Dermis blood vessel endothelial cell (primary cell): ENCODE data around the gene KRT222. TPM values are rescaled to one million over a fixed set of nuclear protein-coding genes. Genes with fewer than 3 reads are reported as not detected.

ENCODE experiments used
- DNase-seq: peaks from one replicate; pipeline ENCODE4 v3.0.0; 2010
- total RNA-seq: library from RNA; depleted of rRNA; stranded (reverse); fragments of >200 nt; gene quantifications from 2 replicates; pipeline ENCODE4 v1.2.3, GENCODE V29; 2014

The KRT222 gene
- total RNA-seq, 1 donor from 2014 or later, result 0.34 TPM

DNA sequence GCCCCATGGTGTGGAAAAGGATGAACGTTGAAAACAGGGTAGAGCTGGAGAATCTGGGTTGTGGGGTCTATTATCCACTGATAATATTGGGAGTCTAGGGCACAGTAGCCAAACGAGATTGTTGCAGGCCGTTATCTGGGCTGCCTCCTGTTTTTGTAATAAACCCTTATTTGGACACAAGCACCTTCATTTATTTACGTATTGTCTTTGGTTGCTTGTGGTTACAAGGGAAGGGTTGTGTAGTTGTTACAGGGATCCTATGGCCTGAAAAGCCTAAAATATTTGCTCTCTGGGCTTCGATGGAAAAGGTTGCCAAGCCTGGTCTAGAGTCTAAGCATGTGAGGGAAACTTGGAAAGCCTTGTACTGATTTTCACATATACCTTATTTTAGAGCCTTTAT, 13.0 kb downstream of the KRT222 start:
- no peak for DNase-seq

DNA sequence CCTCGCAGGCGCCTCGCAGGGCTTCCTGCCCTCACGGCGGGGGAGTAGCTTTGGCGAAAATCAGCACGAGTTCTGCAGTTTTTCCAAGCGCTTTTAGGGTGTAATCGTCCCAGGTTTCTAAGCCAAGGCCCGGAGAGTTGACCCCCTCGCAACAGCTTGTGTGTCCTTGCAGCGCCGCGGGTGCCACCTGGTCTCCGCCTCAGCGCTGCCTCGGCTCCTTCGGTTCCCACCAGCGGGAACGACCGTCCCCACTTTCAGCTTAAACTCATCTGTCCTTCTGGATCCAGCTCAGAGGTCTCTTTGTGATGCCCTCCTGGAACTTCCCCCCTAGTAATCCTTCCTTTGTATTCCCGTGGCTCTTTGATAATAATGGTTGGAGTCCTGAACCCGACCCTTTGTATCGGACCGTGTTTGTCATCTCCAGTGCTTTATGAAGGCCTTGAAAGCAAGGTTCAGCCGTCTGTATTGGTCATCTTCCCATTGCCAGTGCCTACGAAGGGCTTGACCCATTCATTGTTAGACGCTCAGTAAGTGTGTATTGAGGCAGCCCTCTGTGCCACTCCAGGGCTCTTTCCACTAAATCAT, 16.5 kb downstream of the KRT222 start:
- peak; percentile 46 for DNase-seq

DNA sequence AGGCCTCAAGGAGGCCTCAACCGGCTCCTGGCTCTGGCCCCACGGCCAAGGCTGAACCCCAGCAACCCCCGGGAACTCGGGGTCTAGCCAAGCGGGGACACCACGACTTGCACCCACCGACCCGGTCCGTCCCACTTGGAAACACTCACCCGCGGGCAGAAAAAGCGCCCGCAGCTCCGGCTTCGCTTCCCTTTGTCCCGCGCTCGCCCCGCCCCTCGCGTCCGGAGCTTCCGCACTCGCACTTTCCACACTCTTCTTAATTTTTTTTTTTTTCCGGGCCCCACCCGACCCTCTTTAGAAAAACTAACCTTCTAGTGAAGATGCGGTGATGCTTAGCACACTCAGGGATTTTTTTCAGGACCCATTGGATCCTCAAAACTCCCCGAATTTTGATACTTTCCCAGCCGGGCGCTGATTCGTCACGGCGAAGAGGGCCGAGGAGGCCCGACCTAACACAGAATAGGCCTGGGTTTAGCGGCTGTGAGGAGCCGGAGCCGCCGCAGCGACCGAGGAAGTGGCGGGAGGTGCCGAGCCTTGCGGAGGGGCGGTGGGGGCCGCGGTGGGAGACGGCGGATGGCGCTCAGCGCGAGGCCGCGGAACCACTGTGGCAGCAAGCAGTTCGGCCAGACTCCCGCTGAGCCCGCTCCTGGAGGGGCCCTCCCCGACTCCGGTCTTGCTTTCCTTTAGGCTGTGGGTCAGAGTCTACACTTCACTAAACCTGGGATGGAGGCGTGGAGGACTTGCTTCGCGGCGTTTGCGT, 17.2 kb downstream of the KRT222 start, which contains the start of gene SMARCE1:
TSS of gene SMARCE1 (minus strand) at position 195 of the 760 bp plus-strand sequence. CDS start 2,016 bp downstream, outside the sequence.
- DNase-seq, result peak; percentile 82

DNA sequence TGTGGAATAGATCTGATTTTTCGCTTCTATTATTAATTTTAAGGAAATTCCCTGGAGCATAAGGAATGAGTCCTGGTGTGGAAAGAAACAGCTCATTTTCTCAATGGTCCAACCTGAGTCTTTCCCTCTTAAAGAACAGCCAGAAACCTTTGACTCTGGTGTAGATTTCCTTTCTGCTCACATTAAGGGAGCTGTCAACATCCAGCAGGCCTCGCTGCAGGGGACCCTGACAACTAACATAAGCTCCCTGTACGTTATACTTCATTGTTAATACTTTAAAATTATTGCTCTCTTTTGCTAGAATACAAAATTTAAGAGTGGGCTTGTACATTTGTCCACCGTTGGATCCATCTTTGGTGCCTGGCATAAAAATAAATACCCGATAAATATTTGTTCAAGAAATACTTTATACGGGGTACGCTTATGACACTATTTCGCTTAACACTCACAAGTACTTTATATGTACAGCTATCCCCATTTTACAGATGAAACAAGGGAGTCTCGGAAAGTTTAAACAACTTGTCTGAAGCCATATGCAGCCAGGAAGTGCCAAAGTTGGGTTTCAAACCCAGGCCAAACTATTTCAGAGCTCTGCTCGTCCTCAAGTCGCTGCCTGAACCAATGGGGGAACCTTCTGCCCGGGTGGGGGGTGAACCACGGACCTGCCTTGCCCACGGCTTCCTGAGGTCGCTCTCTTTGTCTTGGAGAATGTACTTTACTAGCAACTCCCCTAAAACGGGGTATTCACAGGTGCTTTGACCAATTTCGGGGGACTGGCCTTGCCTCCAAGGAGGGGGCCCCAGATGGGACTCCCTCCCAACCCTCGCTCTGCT, 18.0 kb downstream of the KRT222 start:
- peak; percentile 68 for DNase-seq

DNA sequence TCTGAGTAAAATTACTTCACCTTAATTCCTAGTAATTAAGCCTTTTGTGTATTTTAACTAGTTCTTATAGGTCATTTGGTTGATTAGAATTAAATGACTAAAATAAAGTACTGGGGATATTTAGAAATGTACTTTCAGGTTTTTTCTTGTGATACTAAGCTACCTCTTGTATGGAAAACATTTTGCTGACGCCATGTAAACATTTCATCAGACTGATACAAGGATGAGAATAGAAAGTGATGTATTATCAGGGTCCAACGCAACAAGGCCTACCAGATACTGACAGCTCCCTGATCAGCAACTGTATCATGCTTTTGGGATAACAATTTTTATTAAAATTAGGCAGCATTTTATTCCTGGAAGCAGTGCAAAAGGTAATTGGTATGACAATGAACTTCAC, 19.0 kb downstream of the KRT222 start:
- DNase-seq, result no peak

DNA sequence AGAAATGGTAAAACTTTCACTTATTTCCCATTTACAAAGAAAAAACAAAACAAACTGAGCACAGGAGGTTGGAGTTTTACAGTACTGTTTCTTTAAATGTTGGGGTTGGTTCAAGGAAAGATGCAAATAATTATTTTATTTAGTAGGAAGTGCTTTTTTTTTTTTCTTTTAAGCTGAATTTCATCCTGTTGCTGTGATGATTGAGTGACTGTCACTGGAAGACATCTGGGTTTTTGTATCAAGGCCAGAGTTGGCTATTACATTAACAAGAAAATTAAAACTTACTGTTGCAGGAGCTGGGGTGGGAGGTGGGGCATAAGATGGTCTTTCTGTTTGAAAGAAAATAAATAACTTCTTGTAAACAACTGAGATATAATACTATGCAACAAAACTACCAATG, 19.7 kb downstream of the KRT222 start:
- DNase-seq, result no peak

DNA sequence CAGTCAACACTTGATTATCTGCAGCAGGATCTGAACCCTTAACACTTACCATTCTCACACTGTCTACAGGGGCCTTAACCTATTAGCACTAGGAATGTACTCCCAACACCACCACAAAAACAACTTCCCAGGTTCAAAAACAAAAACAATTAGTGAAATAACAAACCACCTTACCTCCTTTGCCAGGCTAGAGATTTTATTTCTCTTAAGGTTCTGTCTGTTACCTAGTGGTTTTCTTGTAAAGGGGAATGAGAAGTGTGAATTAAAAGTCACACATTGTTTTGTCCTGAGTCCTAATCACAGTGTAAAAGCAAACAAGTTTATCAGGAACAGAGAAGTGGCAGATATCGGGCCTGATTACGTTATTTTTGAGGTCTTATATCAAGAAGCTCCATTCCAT, 27.0 kb downstream of the KRT222 start:
- no peak for DNase-seq

DNA sequence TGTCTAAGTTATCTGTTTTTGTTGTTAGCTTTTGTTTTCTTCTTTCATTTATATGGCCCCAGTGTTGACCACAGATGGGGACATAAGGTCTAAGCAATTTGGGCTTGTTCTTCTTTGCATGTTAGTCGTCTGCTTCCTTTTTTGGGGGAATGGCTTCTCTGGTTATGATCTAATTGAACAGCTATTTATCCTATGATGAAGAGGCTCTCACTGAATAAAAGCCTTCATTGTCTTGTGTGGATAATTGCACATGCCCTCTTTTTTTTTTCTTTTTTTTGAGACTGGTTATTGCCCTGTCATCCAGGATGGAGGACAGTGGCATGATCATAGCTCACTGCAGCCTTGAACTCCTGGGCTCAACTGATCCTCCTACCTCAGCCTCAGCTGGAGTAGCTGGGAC, 31.1 kb downstream of the KRT222 start:
- no peak for DNase-seq

DNA sequence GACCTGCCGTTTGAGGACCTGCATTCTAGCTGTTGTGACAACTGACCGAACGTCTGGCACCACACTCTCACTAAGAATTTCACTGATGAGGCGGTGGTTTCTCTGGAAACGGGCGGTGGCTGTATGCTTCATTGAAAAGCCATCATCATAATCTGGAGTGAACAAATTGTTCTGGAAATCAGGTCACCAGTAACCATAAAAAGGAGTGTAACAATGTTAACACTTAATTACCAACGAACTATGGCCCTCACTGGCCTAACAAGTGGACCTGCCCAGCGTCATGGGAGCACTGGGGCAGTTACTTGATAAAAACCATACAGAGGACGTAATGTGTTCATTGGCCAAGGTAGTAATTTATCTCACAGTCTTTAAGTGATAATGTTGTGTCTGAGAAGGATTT, 32.8 kb downstream of the KRT222 start:
- DNase-seq, result no peak

DNA sequence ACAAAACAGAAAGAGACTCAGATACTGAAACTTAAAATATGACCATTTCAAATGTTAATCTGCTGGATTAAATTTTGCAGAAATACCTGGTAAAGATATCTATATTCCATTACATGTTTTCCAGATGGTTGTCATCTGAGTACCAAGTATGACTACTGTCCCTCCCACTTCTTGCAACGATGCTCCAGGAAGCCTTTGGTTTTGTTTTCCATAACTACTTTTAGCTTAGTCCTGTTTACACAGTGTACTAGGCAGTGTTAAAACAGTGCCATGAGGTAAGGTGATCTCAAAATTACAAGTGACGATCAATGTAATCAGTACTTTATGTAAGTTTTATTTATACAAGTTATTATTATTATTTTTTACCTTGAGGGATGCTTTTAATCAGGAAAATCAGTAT, 35.1 kb downstream of the KRT222 start:
- DNase-seq, result no peak

DNA sequence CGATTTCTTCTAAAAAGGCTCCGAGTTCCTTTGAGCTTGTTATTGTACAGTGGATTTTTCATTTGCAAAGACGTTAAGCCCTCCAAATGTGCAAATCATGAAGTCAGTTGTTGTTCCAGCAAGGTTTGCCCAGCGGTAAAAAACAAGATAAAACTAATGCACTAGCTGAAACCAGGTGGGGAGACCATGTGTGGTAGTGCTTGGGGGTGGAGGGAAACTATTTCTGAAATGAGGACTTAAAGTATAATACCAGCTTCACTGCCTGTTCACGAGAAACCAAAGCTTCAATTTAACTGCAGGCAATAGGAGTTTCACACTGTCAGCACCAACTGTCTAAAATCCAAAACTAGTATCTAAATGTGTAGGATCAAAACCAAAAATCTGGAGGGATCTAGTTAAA, 39.7 kb downstream of the KRT222 start:
- DNase-seq, result no peak

DNA sequence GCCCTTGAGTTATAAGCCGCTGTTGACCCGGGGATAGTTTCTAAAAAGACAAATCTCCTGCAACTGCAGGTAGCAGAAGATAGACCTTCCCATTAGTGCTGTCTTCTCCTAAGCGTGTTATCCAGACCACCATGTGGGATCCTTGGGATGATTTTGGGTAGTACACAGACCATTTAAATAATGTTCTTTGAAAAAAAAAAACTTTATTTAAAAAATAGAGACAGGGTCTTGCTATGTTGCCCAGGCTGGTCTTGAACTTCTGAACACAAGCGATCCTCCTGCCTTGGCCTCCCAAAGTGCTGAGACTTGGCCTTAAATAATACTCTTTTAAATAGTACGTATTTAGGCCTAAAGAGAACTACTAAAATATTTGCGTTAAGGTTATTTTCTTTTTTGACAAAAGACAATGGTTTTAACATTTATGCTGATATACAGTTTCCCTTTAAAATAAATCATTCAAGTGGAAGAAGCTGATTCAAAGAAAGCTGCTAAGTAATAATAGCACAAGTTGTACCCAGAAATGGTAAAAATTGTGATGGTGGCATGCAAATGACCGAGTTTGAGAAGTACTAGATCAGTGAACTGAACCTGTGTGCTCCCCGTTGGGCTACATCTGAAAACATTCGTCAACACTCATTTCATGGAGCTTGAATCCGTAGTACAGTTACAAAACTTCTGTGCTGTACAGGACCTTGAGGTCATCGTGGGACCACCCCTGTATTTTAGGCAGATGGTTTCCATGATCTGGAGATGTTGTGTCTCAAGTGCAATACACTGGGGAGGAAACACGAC, 41.4 kb downstream of the KRT222 start:
- DNase-seq, result no peak

DNA sequence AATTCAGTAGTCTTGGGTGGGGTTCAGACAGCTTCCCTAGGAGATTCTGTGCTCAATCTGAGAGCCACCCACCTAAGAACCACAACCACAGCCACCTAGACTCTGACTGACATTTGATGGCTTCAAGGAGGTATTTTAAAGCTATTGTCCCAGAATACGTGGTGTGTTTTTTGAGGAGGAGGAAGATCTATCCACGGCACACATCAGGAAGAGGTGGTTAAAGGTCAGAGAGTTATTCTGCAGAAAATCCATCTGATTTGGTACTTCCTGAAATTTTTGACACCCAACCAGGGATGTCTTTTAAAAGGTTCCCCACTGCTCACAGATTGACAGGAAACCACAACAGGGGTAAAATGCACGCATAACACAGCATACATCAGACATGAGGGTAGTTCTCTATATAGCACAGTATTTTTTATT, 42.5 kb downstream of the KRT222 start:
- no peak for DNase-seq

DNA sequence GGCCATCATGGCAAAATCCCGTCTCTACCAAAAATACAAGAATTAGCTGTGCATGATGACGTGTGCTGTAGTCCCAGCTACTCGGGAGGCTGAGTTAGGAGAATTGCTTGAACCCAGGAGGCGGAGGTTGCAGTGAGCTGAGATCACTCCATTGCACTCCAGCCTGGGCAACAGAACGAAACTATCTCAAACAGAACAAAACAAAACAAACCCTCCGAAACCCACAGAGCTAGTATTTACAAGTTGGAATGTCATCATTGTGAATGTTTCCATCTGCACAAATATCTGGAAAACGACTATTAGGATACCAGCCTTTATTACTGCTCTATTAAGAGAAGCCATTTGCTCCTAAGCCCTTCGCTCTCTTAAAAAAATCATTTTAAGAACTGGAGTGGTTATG, 43.4 kb downstream of the KRT222 start:
- no peak for DNase-seq

DNA sequence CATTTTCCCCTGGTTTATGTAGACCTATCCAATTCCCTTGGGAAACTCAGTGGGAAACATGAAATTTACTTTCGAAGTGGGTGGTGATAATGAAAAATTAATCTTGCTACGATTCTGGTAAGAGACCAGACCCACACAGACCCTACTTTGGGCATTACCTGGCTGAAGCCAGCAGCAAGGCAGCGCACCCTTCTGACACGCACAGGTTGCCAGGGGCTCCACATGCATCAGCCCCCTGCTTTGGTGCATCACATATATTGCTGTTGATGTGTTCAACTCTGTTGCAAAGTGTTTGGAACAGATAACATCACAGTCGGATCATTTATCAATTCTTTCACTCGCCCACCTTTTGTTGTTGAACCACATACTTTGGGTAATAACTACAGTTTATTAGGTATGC, 44.0 kb downstream of the KRT222 start:
- DNase-seq, result no peak

DNA sequence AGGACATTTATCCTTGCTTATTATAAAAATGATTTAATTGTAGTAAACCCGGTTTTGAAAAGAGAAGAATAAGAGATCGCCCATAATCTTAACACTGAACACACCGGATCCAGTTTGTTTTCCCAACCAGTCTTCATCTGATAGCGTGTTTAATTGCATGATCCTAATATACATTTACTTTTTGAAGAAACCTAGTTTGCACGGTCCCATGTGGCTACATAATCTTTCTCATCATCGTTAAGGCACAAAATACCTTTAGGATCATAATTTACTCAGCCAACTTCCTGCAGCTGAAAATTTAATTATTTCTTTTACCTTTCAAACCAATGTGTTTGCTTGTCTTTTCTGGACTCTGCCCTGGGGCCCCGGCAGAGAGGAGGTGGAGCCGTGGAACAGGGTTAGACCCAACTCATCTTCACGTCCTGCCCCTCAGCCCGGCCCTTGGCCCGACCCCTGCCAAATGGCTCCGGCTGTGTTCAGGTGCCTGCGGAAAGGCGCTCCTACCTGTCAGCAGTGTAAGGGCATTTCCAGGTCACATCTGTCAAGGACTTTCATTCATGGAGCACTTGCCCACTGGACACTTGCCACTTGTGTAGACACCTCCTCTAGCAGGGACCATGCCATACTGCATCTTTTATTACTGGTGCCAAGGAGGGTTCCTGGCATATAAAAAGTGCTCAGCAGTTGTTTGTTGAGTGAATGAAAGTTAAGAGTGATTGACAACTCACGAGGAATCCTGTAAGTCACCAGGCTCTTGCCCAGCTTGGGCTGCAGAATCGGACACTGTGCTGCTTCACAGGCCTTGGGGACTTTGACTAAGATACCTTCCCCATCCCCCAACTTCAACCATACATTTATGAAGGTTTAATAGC, 46.0 kb downstream of the KRT222 start:
- no peak for DNase-seq

DNA sequence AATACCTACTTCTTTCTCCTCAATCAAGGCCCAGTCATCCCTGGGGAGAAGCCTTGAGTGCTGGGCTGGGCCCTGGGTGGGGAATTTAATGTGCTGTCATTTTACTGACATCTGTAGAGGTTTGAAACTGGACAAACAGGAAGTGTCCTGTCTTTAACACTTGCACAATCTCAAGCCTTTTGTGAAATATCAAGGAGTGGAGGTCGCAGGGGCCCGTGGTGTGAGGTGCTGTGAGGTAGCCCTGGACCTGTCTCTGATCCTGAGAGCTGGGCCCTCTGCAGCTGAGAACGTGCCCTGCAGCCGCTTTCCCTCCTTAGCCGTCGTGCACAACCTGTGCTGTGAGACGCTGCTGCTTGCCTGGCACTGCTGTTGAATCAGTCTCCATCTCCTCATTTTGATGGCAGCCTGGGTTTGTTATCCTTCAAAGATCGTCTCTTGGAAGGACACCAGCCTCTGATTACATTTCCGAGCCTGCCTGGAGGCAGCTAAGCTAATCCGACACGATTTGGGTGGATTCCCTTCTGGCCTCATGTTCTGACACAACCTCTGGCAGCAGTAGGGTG, 47.2 kb downstream of the KRT222 start:
- DNase-seq, result no peak

DNA sequence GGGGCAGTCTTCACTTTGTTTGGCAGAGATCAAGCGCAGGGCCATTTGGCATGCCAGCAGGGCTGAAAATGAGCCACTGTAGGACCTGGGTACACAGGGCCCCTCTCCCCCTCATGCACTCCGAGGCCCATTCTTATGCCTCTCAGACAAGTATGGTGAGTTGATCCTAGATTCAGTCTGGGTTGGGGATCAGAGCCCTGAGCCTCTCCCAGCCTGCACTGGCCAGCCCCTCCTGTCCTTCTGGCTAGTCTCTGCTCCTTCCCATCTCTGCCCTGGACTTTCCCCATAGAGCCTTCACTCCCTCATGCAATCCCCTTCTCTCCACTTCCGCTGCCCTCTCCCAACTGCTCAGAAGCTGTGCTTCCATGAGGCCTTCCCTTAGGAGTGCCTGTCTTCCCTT, 48.4 kb downstream of the KRT222 start:
- DNase-seq, result no peak

DNA sequence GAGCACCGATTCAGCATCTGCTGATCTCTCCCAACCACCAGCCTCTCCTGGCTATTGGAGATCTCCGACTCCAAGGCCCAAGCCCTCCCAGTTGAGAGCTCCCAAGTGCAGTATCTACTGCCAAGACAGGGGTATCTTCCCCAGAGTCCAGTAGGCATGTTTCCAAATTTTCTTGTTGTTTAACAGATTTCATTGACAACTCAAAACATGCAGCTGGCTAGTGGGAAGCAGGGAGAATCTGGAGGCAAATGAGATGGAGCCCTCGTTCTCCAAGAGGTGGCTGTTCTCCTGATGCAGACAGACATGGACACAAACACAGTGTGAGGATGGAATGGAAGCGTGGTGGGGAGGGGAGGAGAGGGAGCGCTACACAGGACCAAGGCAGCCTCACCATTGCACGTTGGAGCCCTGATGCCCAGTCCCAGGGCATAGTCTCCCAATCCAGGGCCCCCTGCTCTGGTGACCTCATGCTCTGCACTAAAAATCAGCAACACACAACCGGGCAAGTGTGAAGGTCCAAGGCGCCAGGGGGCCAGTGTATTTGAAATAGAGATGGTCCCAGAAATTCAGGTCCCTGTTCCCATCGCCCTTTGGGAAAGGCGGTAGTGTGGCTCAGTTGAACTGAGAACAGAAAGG, 49.0 kb downstream of the KRT222 start:
- DNase-seq, result no peak

DNA sequence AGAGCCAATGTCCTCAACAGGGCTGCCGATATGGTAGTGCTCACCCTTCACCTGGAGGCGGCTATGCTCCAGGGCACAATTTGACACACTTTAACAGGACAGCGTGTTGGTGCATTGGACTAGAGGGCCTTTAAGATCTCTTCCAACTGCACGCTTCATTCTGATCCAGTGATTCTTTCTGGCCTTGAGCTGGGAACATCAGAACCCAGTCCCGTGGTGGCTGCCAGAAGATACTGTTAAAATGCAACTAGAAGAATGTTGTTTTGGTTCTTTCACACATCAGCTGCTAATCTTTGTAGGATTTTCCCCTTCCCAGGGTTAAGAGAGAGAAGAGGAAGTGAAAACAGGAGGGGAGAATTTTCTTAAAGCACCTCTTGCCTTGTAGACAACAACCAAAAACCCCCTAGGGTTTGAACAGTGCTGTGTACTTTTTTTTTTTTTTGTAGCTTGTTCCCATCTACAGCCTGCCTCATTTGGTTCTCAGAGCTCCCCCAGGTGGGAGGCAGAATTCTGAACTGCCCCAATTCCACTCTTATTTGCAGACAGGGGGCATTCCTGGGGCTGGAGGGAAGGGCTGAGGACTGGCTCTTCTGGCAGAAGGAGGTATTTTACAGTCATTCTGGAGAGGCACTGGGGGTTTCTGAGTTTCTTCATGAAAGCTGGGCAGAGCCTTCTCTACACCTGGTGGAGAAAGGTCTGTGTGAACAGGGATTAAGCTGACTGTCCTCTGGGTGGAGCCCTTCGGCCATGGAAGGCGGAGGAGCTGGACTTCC, 49.7 kb downstream of the KRT222 start:
- peak; percentile 73 for DNase-seq
